ENCODE results near the gene AMPH. TPM values are rescaled to one million over a fixed set of nuclear protein-coding genes. Genes with fewer than 3 reads are reported as not detected.

AMPH gene
- total RNA-seq, 1 experiment from 2014 or later = 9.0 TPM

DNA sequence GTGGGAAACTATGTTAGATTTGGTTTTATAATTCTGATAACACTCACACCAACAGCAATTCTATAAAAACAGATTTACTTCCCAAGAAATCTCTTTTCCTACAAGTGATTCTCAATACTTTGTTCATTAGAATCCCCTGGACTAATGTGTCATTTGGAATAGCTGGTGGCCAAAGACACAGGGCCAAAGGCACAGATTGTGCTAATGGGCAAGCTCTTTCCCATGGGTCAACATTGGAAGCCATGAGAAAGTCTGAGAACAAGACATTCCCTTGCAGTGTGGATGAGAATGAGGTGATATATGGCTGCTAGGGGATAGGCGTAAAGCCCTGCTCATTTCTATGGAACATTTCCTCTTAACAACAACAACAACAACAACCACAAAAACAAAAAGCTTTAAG is 153.8 kb downstream of the AMPH start:
- Mint-ChIP-seq H3K27me3 (ENCODE audit: low read depth) (no peaks in the 10 kb centered on the region), H3K36me3 (no peaks in the 10 kb centered on the region), H3K4me1 (peaks cover 2% of the 10 kb centered on the region; the same call in 1 of the 2 replicates), H3K9me3 (no peaks in the 10 kb centered on the region), H3K4me3 (no peak overlapping the region), H3K27ac (no peak overlapping the region)
- ATAC-seq (no peak), DNase-seq (ENCODE audit: low spot score) (no peak)
- CTCF ChIA-PET = no interaction called here
- TF ChIP-seq, protein P1, sequence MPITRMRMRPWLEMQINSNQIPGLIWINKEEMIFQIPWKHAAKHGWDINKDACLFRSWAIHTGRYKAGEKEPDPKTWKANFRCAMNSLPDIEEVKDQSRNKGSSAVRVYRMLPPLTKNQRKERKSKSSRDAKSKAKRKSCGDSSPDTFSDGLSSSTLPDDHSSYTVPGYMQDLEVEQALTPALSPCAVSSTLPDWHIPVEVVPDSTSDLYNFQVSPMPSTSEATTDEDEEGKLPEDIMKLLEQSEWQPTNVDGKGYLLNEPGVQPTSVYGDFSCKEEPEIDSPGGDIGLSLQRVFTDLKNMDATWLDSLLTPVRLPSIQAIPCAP (CRISPR knock-in tag; IDR thresholded peaks at IDR 0.05) = no peak
- TF ChIP-seq, protein P2, sequence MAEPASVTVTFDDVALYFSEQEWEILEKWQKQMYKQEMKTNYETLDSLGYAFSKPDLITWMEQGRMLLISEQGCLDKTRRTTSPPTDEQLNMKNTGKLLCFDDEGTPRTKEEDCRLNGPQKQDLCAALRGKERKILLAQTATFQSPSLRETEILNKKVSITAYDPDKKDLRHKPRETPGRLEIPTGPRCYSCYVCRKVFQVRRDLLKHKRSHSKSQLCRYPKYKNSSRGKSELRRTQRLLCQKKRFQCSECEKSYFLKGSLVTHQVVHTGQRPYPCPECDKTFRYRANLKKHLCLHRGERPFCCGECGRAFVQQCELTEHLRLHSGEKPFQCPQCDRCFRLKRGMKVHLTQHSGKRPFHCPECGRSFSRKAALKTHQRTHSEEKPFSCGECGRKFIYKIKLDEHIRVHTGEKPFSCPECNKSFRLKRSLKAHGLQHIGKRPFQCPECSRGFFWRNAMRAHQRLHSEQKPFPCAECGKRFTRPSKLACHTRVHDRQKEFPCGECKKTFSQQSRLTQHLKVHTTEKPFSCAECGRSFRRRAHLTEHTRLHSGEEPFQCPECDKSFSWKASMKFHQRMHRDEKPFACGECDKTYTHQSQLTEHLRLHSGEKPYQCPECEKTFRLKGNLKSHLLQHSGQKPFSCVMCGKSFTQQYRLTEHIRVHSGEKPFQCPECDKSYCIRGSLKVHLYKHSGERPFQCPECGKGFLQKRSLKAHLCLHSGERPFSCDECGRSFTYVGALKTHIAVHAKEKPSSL (CRISPR knock-in tag; conservative IDR thresholded peaks at IDR 0.05) = no peak
- no peak for TF ChIP-seq ELF4 (CRISPR knock-in tag; IDR thresholded peaks at IDR 0.05; ENCODE audit: low read depth)
- TF ChIP-seq, protein P3, sequence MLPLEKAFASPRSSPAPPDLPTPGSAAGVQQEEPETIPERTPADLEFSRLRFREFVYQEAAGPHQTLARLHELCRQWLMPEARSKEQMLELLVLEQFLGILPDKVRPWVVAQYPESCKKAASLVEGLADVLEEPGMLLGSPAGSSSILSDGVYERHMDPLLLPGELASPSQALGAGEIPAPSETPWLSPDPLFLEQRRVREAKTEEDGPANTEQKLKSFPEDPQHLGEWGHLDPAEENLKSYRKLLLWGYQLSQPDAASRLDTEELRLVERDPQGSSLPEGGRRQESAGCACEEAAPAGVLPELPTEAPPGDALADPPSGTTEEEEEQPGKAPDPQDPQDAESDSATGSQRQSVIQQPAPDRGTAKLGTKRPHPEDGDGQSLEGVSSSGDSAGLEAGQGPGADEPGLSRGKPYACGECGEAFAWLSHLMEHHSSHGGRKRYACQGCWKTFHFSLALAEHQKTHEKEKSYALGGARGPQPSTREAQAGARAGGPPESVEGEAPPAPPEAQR (CRISPR knock-in tag; IDR thresholded peaks at IDR 0.05) = no peak
- TF ChIP-seq, protein P4, sequence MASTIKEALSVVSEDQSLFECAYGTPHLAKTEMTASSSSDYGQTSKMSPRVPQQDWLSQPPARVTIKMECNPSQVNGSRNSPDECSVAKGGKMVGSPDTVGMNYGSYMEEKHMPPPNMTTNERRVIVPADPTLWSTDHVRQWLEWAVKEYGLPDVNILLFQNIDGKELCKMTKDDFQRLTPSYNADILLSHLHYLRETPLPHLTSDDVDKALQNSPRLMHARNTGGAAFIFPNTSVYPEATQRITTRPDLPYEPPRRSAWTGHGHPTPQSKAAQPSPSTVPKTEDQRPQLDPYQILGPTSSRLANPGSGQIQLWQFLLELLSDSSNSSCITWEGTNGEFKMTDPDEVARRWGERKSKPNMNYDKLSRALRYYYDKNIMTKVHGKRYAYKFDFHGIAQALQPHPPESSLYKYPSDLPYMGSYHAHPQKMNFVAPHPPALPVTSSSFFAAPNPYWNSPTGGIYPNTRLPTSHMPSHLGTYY (CRISPR knock-in tag; IDR thresholded peaks at IDR 0.05) = no peak
- no peak for TF ChIP-seq RORB (CRISPR knock-in tag; IDR thresholded peaks at IDR 0.05)
- no peak for TF ChIP-seq TEAD1 (CRISPR knock-in tag; IDR thresholded peaks at IDR 0.05)
- TF ChIP-seq TCF7 (CRISPR knock-in tag; IDR thresholded peaks at IDR 0.05; ENCODE audit: low read depth) = no peak
- TF ChIP-seq EMX1 (CRISPR knock-in tag; IDR thresholded peaks at IDR 0.05) = no peak
- TF ChIP-seq RELA (CRISPR knock-in tag; IDR thresholded peaks at IDR 0.05; ENCODE audit: borderline replicate concordance) = no peak
- no peak for TF ChIP-seq TP53 (CRISPR knock-in tag; IDR thresholded peaks at IDR 0.05)
- no peak for TF ChIP-seq NR3C1 (CRISPR knock-in tag; conservative IDR thresholded peaks at IDR 0.05; ENCODE audit: low read depth)
- no peak for TF ChIP-seq CBFB (CRISPR knock-in tag; IDR thresholded peaks at IDR 0.05; ENCODE audit: low read depth)
- no peak for TF ChIP-seq ATF1 (CRISPR knock-in tag; IDR thresholded peaks at IDR 0.05)
- no peak for TF ChIP-seq SOX15 (CRISPR knock-in tag; IDR thresholded peaks at IDR 0.05)
- no peak for TF ChIP-seq TEAD4 (CRISPR knock-in tag; IDR thresholded peaks at IDR 0.05)
- TF ChIP-seq, protein P5, sequence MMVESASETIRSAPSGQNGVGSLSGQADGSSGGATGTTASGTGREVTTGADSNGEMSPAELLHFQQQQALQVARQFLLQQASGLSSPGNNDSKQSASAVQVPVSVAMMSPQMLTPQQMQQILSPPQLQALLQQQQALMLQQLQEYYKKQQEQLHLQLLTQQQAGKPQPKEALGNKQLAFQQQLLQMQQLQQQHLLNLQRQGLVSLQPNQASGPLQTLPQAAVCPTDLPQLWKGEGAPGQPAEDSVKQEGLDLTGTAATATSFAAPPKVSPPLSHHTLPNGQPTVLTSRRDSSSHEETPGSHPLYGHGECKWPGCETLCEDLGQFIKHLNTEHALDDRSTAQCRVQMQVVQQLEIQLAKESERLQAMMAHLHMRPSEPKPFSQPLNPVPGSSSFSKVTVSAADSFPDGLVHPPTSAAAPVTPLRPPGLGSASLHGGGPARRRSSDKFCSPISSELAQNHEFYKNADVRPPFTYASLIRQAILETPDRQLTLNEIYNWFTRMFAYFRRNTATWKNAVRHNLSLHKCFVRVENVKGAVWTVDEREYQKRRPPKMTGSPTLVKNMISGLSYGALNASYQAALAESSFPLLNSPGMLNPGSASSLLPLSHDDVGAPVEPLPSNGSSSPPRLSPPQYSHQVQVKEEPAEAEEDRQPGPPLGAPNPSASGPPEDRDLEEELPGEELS (CRISPR knock-in tag; IDR thresholded peaks at IDR 0.05) = no peak
- TF ChIP-seq, protein P6, sequence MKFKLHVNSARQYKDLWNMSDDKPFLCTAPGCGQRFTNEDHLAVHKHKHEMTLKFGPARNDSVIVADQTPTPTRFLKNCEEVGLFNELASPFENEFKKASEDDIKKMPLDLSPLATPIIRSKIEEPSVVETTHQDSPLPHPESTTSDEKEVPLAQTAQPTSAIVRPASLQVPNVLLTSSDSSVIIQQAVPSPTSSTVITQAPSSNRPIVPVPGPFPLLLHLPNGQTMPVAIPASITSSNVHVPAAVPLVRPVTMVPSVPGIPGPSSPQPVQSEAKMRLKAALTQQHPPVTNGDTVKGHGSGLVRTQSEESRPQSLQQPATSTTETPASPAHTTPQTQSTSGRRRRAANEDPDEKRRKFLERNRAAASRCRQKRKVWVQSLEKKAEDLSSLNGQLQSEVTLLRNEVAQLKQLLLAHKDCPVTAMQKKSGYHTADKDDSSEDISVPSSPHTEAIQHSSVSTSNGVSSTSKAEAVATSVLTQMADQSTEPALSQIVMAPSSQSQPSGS (CRISPR knock-in tag; IDR thresholded peaks at IDR 0.05; ENCODE audit: borderline replicate concordance, low read depth) = no peak
- TF ChIP-seq FOXP1 (CRISPR knock-in tag; IDR thresholded peaks at IDR 0.05; ENCODE audit: borderline replicate concordance) = no peak
- TF ChIP-seq CREB1 (CRISPR knock-in tag; IDR thresholded peaks at IDR 0.05) = no peak
- POLR2A ChIA-PET = no interaction called here
